Measurements from ENCODE around the gene DDX10. TPM values are rescaled to one million over a fixed set of nuclear protein-coding genes. Genes with fewer than 3 reads are reported as not detected.

The DDX10 gene
- total and polyA plus RNA-seq, 2 of the 8 experiments (the other 6 are each of a cell fraction or from before 2014, with no cell fraction given) = 49.2 to 52.2 TPM

DNA sequence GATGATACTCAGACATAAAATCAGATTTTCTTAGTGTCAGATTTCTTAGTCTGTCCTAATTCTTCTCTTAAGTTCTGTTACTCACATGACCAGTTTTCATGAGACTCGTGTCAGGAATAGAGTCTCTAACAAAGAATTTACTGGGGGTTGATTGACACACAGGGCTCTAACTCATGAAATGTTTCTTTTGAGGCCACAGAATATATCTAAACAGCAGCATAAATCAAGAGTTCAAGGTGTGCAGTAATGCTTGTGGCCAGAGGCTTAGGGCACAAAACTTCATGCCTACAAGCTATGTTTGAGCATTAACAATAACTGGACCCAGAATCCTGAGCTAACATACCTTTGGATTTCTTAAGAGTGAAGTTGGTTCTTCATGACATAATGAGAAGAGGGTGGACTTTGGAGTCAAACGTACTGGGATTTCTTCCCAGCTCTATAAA lies 237.2 kb downstream of the DDX10 start (continued):
- TF ChIP-seq CBX5 (IDR thresholded peaks at IDR 0.05; ENCODE audit: low read depth, low read length) (no peak), SIN3A (conservative IDR thresholded peaks at IDR 0.05 in 1 of 2, IDR thresholded peaks at IDR 0.05 in 1 of 2; ENCODE audit: low read depth in 1 of 2, low read length in 2 of 2) (no peak), RNF2 (IDR thresholded peaks at IDR 0.05; ENCODE audit: borderline replicate concordance, low read depth, low read length, missing control alignments, poor library complexity, severe bottlenecking) (no peak), CHD1 (IDR thresholded peaks at IDR 0.05; ENCODE audit: low read depth, low read length) (no peak), SIX5 (IDR thresholded peaks at IDR 0.05; ENCODE audit: low read depth, low read length) (no peak), RBBP5 (IDR thresholded peaks at IDR 0.05; ENCODE audit: borderline replicate concordance, low read depth, low read length) (no peak), POU5F1 (IDR thresholded peaks at IDR 0.05; ENCODE audit: low read depth, low read length) (no peak), ZNF274 (IDR thresholded peaks at IDR 0.05; ENCODE audit: borderline replicate concordance, extremely low read depth, low read length) (no peak)

All from H1 (cell line).